Testis (tissue), 3 donors: ENCODE results near the gene MEGF11. TPM values are rescaled to one million over a fixed set of nuclear protein-coding genes. Genes with fewer than 3 reads are reported as not detected.

Experiments used
- DNase-seq: peaks from one replicate; pipeline ENCODE4 v3.0.0-alpha.2; 2019
- H3K27ac ChIP-seq, 2 donors: fragments of 200-600 bp; sonication (generic); one replicate each; pipeline ENCODE4 v1.5.1; 2019
- H3K27me3 ChIP-seq: fragments of 200-600 bp; sonication (generic); one replicate; pipeline ENCODE4 v1.5.1; 2019
- H3K36me3 ChIP-seq: fragments of 200-600 bp; sonication (generic); one replicate; pipeline ENCODE4 v1.5.1; 2017; ENCODE audit warnings: low read depth; ENCODE audit errors: missing control alignments
- H3K4me1 ChIP-seq: fragments of 200-600 bp; sonication (generic); one replicate; pipeline ENCODE4 v1.5.1; 2019
- H3K4me3 ChIP-seq, 2 donors: fragments of 200-600 bp; sonication (generic); one replicate each; pipeline ENCODE4 v1.5.1; 2017 to 2019
- H3K9me3 ChIP-seq: fragments of 200-600 bp; sonication (generic); one replicate; pipeline ENCODE4 v1.5.1; 2017
- CTCF ChIP-seq, 3 experiments: fragments of 450-650 bp in 2 of 3; fragments of 200-600 bp in 1 of 3; sonication (generic) in 1 of 3; IDR thresholded peaks; one replicate each; pipeline ENCODE4 v1.5.1; 2016 to 2019; ENCODE audit warnings: antibody characterized with exemption in 3 of 3, mild to moderate bottlenecking in 2 of 3, moderate library complexity in 1 of 3
- POLR2A ChIP-seq: fragments of 450-650 bp; IDR thresholded peaks from one replicate; pipeline ENCODE4 v1.6.1; 2017; ENCODE audit warnings: antibody characterized with exemption, mild to moderate bottlenecking, moderate library complexity
- WGBS, 2 donors: methylation state at CpG; one replicate each; pipeline ENCODE4 v1.1.5; 2018; 5-methylcytosine and 5-hydroxymethylcytosine counted together
- intact Hi-C: fragments of 100-400 bp; cut with DNase I; formaldehyde crosslinking; loops from one replicate; pipeline ENCODE4 v1.15.1; 2023; ENCODE audit warnings: low total_unique reads
- polyA plus RNA-seq: library from polyadenylated mRNA; stranded (reverse); fragments of 350-450 nt; fragmentation: Illumina TruSeq; extraction: RNeasy Lipid Tissue Mini Kit (QIAGEN cat#74804); gene quantifications from one replicate; pipeline ENCODE4 v1.2.3, GENCODE V29; 2014; ENCODE audit warnings: low read depth, low replicate concordance; ENCODE audit not compliant: insufficient read depth
- total RNA-seq, 2 donors: library from RNA; depleted of rRNA; stranded (reverse); fragments of >200 nt; gene quantifications; one replicate each; pipeline ENCODE4 v1.2.3, GENCODE V29; 2016

Gene MEGF11
- total and polyA plus RNA-seq, 3 donors from 2014 or later = 4.5 to 18.7 (median 8.6) TPM

GRCh38 chr15:66089049-66089448 lies 164.5 kb downstream of the MEGF11 start:
- DNase-seq = peak; percentile 55
- H3K4me3 ChIP-seq = no peak overlapping the region
- no peaks in the 10 kb centered on the region for H3K27me3 ChIP-seq
- no peaks in the 10 kb centered on the region for H3K9me3 ChIP-seq
- WGBS, 2 donors = 37 to 43% methylated on average over 7 of the region's 7 CpGs
- intact Hi-C loops = no loop called here
- no peak for TF ChIP-seq POLR2A
- no peak for TF ChIP-seq CTCF (IDR thresholded peaks at IDR 0.05)
- no peaks in the 10 kb centered on the region for H3K36me3 ChIP-seq
- peak overlapping the region in 1 of 2 donors; percentile 29 for H3K27ac ChIP-seq
- H3K4me1 ChIP-seq = peaks cover 13% of the 10 kb centered on the region

- Histone ChIP-seq H3K4me1 (peaks cover 18% of the 10 kb centered on the region), H3K4me3 (no peak overlapping the region), H3K27me3 (no peaks in the 10 kb centered on the region), H3K27ac (no peak overlapping the region), H3K9me3 (no peaks in the 10 kb centered on the region), H3K36me3 (no peaks in the 10 kb centered on the region)
- 58 to 82% methylated on average over 4 to 6 of the region's 6 CpGs for WGBS, 2 donors
- TF ChIP-seq CTCF (IDR thresholded peaks at IDR 0.05) = no peak
- TF ChIP-seq POLR2A = no peak
- DNase-seq = no peak
- intact Hi-C loops = no loop called here
Observed at GRCh38 chr15:66085128-66085527, 168.4 kb downstream of the MEGF11 start.

- 62 to 76% methylated on average over 10 of the region's 10 CpGs for WGBS, 2 donors
- TF ChIP-seq POLR2A (no peak), CTCF (IDR thresholded peaks at IDR 0.05) (no peak)
- Histone ChIP-seq H3K27ac (no peak overlapping the region), H3K27me3 (no peaks in the 10 kb centered on the region), H3K4me1 (peaks cover 18% of the 10 kb centered on the region), H3K4me3 (no peak overlapping the region), H3K36me3 (no peaks in the 10 kb centered on the region), H3K9me3 (no peaks in the 10 kb centered on the region)
- no peak for DNase-seq
- intact Hi-C loops = no loop called here
Observed at GRCh38 chr15:66084704-66085103, 168.8 kb downstream of the MEGF11 start.

- no peaks in the 10 kb centered on the region for H3K9me3 ChIP-seq
- WGBS, 2 donors = 28 to 68% methylated on average over 10 to 23 of the region's 23 CpGs
- intact Hi-C loops = no loop called here
- DNase-seq = peak; percentile 33
- peaks cover 4% of the 10 kb centered on the region for H3K4me1 ChIP-seq
- no peak overlapping the region for H3K27ac ChIP-seq
- H3K36me3 ChIP-seq = no peaks in the 10 kb centered on the region
- TF ChIP-seq CTCF (IDR thresholded peaks at IDR 0.05) = no peak
- no peak for TF ChIP-seq POLR2A
- no peak overlapping the region for H3K4me3 ChIP-seq
- H3K27me3 ChIP-seq = no peaks in the 10 kb centered on the region
Observed at GRCh38 chr15:66080717-66081398, 172.7 kb downstream of the MEGF11 start.

GRCh38 chr15:66078929-66079275 lies 174.6 kb downstream of the MEGF11 start:
- TF ChIP-seq CTCF (IDR thresholded peaks at IDR 0.05) (no peak), POLR2A (no peak)
- no peak for DNase-seq
- intact Hi-C loops = no loop called here
- Histone ChIP-seq H3K27ac (no peak overlapping the region), H3K4me3 (no peak overlapping the region), H3K4me1 (peaks cover 4% of the 10 kb centered on the region), H3K36me3 (no peaks in the 10 kb centered on the region), H3K27me3 (no peaks in the 10 kb centered on the region), H3K9me3 (no peaks in the 10 kb centered on the region)
- 77 to 83% methylated on average over 5 of the region's 5 CpGs for WGBS, 2 donors
